Nephron progenitor cell (in vitro differentiated cells): Measurements from ENCODE around the gene PLA2G4F.

Experiments used
- DNase-seq: peaks from one replicate; pipeline ENCODE4 v3.0.0; 2021
- H3K27ac Mint-ChIP-seq: 2 replicates; pipeline ENCODE4 v1.8.0; 2021; ENCODE audit warnings: mild to moderate bottlenecking, moderate library complexity, mixed read lengths
- H3K27me3 Mint-ChIP-seq: 2 replicates; pipeline ENCODE4 v1.8.0; 2021; ENCODE audit warnings: mild to moderate bottlenecking, low read depth, mixed read lengths; ENCODE audit not compliant: poor library complexity
- H3K36me3 Mint-ChIP-seq: 2 replicates; pipeline ENCODE4 v1.8.0; 2021; ENCODE audit warnings: low read depth, mixed read lengths
- H3K4me1 Mint-ChIP-seq: 2 replicates; pipeline ENCODE4 v1.8.0; 2021; ENCODE audit warnings: mixed read lengths
- H3K4me3 Mint-ChIP-seq: 2 replicates; pipeline ENCODE4 v1.8.0; 2021; ENCODE audit warnings: mild to moderate bottlenecking, moderate library complexity, mixed read lengths
- H3K9me3 Mint-ChIP-seq: 2 replicates; pipeline ENCODE4 v1.8.0; 2021; ENCODE audit warnings: mild to moderate bottlenecking, moderate library complexity, mixed read lengths
- CTCF ChIP-seq: fragments of 200-600 bp; sonication (generic); IDR thresholded peaks from 2 replicates; pipeline ENCODE4 v1.5.0; 2021; ENCODE audit warnings: antibody characterized with exemption

Gene PLA2G4F

GRCh38 chr15:42108806-42109205, 47.6 kb downstream of the PLA2G4F start:
- DNase-seq: no peak
- no peak for TF ChIP-seq CTCF
- Mint-ChIP-seq H3K9me3 (peaks cover 19% of the 10 kb centered on the region), H3K4me1 (no peaks in the 10 kb centered on the region), H3K27ac (no peak overlapping the region), H3K4me3 (no peak overlapping the region), H3K36me3 (no peaks in the 10 kb centered on the region), H3K27me3 (peaks cover 8% of the 10 kb centered on the region)

GRCh38 chr15:42108189-42108588, 48.2 kb downstream of the PLA2G4F start:
- TF ChIP-seq CTCF: no peak
- peaks cover 8% of the 10 kb centered on the region for H3K27me3 Mint-ChIP-seq
- H3K27ac Mint-ChIP-seq: no peak overlapping the region
- H3K4me1 Mint-ChIP-seq: no peaks in the 10 kb centered on the region
- DNase-seq: no peak
- H3K9me3 Mint-ChIP-seq: peaks cover 19% of the 10 kb centered on the region
- no peak overlapping the region for H3K4me3 Mint-ChIP-seq
- no peaks in the 10 kb centered on the region for H3K36me3 Mint-ChIP-seq

- H3K27me3 Mint-ChIP-seq: peaks cover 2% of the 10 kb centered on the region
- H3K4me1 Mint-ChIP-seq: no peaks in the 10 kb centered on the region
- TF ChIP-seq CTCF: no peak
- H3K4me3 Mint-ChIP-seq: no peak overlapping the region
- H3K9me3 Mint-ChIP-seq: peaks cover 19% of the 10 kb centered on the region
- DNase-seq: no peak
- H3K36me3 Mint-ChIP-seq: no peaks in the 10 kb centered on the region
- H3K27ac Mint-ChIP-seq: no peak overlapping the region
Measured at GRCh38 chr15:42107473-42107872, 49.0 kb downstream of the PLA2G4F start.

GRCh38 chr15:42106288-42106687, 50.1 kb downstream of the PLA2G4F start:
- no peak overlapping the region for H3K27ac Mint-ChIP-seq
- no peak for DNase-seq

GRCh38 chr15:42104095-42104891, 52.1 kb downstream of the PLA2G4F start:
- H3K27me3 Mint-ChIP-seq: peaks cover 7% of the 10 kb centered on the region
- no peaks in the 10 kb centered on the region for H3K36me3 Mint-ChIP-seq
- H3K4me1 Mint-ChIP-seq: peaks cover 4% of the 10 kb centered on the region
- peaks cover 18% of the 10 kb centered on the region for H3K9me3 Mint-ChIP-seq
- no peak overlapping the region for H3K27ac Mint-ChIP-seq
- DNase-seq: no peak
- H3K4me3 Mint-ChIP-seq: no peak overlapping the region
- no peak for TF ChIP-seq CTCF

More at GRCh38 chr15:42106288-42106687, 50.1 kb downstream of the PLA2G4F start:
- H3K4me1 Mint-ChIP-seq: no peaks in the 10 kb centered on the region
- no peaks in the 10 kb centered on the region for H3K27me3 Mint-ChIP-seq
- no peak overlapping the region for H3K4me3 Mint-ChIP-seq
- H3K36me3 Mint-ChIP-seq: no peaks in the 10 kb centered on the region
- H3K9me3 Mint-ChIP-seq: peaks cover 19% of the 10 kb centered on the region
- no peak for TF ChIP-seq CTCF

GRCh38 chr15:42102646-42103235, 53.7 kb downstream of the PLA2G4F start:
- Mint-ChIP-seq H3K27ac (no peak overlapping the region), H3K9me3 (peaks cover 5% of the 10 kb centered on the region), H3K36me3 (no peaks in the 10 kb centered on the region), H3K4me1 (peaks cover 4% of the 10 kb centered on the region), H3K4me3 (no peak overlapping the region), H3K27me3 (peaks cover 7% of the 10 kb centered on the region)
- TF ChIP-seq CTCF: no peak
- DNase-seq: no peak
